ENCODE measurements around the gene ELK3. TPM values are rescaled to one million over a fixed set of nuclear protein-coding genes. Genes with fewer than 3 reads are reported as not detected.

The ELK3 gene
- total RNA-seq, 1 donor from 2014 or later = 5.3 TPM

GRCh38 chr12:96223411-96224218 lies 29.4 kb downstream of the ELK3 start:
- no peak for DNase-seq (ENCODE audit: low read depth)
- TF ChIP-seq CTCF (IDR thresholded peaks at IDR 0.05; ENCODE audit: insufficient read depth, low read length, severe bottlenecking) = no peak
- Histone ChIP-seq H3K27me3 (ENCODE audit: control insufficient read depth, insufficient read depth, low read length) (no peaks in the 10 kb centered on the region), H3K4me3 (ENCODE audit: low read depth, low read length) (no peak overlapping the region), H3K36me3 (ENCODE audit: control insufficient read depth, insufficient read depth, low read length) (peaks cover 2% of the 10 kb centered on the region)
- no peak for FAIRE-seq

GRCh38 chr12:96224219-96224615 lies 30.0 kb downstream of the ELK3 start:
- DNase-seq (ENCODE audit: low read depth) = no peak
- Histone ChIP-seq H3K27me3 (ENCODE audit: control insufficient read depth, insufficient read depth, low read length) (no peaks in the 10 kb centered on the region), H3K4me3 (ENCODE audit: low read depth, low read length) (no peak overlapping the region), H3K36me3 (ENCODE audit: control insufficient read depth, insufficient read depth, low read length) (peaks cover 2% of the 10 kb centered on the region)
- TF ChIP-seq CTCF (IDR thresholded peaks at IDR 0.05; ENCODE audit: insufficient read depth, low read length, severe bottlenecking) = no peak
- no peak for FAIRE-seq

GRCh38 chr12:96225044-96225855 lies 31.1 kb downstream of the ELK3 start:
- FAIRE-seq (no peak), DNase-seq (ENCODE audit: low read depth) (no peak)
- Histone ChIP-seq H3K4me3 (ENCODE audit: low read depth, low read length) (no peak overlapping the region), H3K36me3 (ENCODE audit: control insufficient read depth, insufficient read depth, low read length) (peaks cover 4% of the 10 kb centered on the region), H3K27me3 (ENCODE audit: control insufficient read depth, insufficient read depth, low read length) (no peaks in the 10 kb centered on the region)
- no peak for TF ChIP-seq CTCF (IDR thresholded peaks at IDR 0.05; ENCODE audit: insufficient read depth, low read length, severe bottlenecking)

- Histone ChIP-seq H3K4me3 (ENCODE audit: low read depth, low read length) (no peak overlapping the region), H3K36me3 (ENCODE audit: control insufficient read depth, insufficient read depth, low read length) (peaks cover 4% of the 10 kb centered on the region), H3K27me3 (ENCODE audit: control insufficient read depth, insufficient read depth, low read length) (no peaks in the 10 kb centered on the region)
- DNase-seq (ENCODE audit: low read depth) = no peak
- TF ChIP-seq CTCF (IDR thresholded peaks at IDR 0.05; ENCODE audit: insufficient read depth, low read length, severe bottlenecking) = no peak
- no peak for FAIRE-seq
Measured at GRCh38 chr12:96225994-96226399, 31.8 kb downstream of the ELK3 start.

GRCh38 chr12:96226401-96226800 lies 32.2 kb downstream of the ELK3 start:
- H3K36me3 ChIP-seq (ENCODE audit: control insufficient read depth, insufficient read depth, low read length) = peaks cover 4% of the 10 kb centered on the region
- no peak overlapping the region for H3K4me3 ChIP-seq (ENCODE audit: low read depth, low read length)
- FAIRE-seq = peak; percentile 96
- TF ChIP-seq CTCF (IDR thresholded peaks at IDR 0.05; ENCODE audit: insufficient read depth, low read length, severe bottlenecking) = no peak
- DNase-seq (ENCODE audit: low read depth) = no peak
- no peaks in the 10 kb centered on the region for H3K27me3 ChIP-seq (ENCODE audit: control insufficient read depth, insufficient read depth, low read length)

All from bronchial epithelial cell (primary cell).